T-helper 22 cell (primary cell): ENCODE data around the gene KLF15.

Experiments used
- DNase-seq: peaks from one replicate; pipeline ENCODE4 v3.0.0-alpha.2; 2020; ENCODE audit warnings: low read depth

The KLF15 gene

DNA sequence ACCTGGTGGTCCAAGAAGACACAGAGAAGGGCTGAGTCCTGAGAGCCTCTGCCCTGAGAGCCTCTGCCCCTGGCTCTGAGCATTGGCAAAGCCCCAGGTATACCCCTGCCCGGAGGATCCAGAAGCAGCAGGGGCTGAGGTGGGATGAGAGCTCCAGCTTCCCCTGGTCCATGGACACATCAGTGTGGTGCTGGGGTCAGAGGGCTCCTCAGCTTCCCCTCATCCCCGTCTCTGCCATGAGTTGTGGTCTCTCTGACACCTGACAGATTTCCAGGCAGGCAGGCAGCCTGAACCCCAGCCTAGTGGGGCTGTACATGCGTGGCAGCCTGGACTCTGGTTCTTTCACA lies 3.5 kb upstream of the KLF15 start:
- no peak for DNase-seq

DNA sequence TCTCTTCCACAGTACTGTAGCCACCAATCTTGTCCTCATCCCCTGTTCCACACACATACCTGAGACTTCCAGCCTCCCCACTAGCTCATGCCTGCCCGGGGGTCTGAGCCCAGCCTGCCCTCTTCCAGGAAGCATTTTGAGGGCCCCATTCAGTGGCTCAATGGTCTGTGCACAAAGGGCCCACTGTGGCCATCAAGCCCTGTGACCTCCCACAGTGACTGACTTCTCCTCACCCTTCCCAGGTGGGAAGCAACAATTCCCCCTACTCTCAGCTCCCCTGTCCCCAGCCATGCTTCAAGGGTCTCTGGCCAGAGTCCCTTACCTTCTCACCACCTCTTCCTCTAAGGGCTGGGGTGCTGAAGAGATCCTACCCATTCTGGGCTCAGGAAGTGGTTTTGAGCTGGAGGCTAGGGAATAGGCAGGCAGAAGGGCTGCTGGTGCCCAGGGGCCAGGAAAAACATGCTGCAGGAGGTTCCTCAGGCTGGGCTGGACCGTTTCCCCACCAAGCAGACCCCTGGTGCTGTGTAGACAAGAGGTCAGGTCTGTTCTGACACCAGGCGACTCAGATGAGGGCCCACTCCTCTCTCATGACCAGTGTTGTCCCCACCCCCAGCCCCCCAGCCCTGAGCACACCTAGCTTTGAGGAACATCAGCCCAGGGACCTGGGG lies 3.0 kb upstream of the KLF15 start:
- no peak for DNase-seq

DNA sequence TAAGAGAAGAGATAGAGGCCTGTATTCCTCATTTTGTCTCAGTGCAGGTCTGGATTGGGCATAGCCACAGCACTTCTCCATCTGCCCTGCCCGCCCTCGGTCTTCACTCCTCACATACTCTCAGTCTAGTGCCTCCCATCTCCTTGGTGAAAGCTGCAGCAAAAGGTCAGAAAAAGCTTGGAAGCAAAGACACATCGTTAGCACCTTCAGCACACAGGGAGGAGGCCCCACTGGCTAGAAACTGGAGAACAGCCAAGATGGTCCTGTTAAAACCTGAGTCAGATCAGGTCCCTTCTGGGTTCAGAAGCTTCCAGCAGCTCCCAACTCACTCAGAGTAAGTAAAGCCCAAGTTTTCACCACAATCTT lies 1.6 kb upstream of the KLF15 start:
- DNase-seq: no peak

DNA sequence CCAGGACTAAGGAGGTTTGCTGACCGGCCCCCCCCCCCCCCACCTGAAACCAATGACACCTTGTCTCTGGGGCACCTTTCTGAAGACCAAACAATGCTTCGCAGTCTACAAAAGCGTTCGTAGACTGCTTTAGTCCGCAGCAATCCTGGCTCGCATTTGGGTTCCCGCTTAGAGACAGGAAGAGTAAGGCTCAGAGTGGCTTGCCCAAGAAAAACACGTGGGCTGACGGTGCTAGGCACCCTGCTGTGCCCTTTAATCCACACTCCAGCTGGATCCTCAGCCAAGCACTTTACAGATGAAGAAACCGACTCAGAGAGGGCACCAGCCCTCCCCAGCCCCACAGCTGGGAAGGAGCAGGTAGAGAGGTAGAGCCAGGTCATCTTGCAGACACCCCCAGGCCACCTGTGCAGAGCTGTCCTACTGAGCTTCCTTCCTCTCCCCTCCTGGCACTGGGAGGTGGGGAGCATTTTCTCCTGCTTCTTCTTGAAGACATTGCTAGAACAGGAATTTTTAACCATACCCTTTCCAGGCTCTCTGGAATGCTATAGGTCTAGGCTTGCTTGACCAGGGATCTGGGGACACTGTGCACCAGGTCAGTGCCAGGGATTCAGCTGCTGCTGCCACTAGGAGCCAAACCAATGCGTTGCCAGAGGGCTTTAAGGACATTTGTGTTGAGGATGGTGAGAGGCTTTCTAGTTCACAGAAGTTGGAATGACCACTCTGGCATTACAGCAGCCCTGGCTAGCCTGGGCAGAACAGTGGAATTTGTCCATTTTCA lies 1.0 kb upstream of the KLF15 start:
- no peak for DNase-seq

DNA sequence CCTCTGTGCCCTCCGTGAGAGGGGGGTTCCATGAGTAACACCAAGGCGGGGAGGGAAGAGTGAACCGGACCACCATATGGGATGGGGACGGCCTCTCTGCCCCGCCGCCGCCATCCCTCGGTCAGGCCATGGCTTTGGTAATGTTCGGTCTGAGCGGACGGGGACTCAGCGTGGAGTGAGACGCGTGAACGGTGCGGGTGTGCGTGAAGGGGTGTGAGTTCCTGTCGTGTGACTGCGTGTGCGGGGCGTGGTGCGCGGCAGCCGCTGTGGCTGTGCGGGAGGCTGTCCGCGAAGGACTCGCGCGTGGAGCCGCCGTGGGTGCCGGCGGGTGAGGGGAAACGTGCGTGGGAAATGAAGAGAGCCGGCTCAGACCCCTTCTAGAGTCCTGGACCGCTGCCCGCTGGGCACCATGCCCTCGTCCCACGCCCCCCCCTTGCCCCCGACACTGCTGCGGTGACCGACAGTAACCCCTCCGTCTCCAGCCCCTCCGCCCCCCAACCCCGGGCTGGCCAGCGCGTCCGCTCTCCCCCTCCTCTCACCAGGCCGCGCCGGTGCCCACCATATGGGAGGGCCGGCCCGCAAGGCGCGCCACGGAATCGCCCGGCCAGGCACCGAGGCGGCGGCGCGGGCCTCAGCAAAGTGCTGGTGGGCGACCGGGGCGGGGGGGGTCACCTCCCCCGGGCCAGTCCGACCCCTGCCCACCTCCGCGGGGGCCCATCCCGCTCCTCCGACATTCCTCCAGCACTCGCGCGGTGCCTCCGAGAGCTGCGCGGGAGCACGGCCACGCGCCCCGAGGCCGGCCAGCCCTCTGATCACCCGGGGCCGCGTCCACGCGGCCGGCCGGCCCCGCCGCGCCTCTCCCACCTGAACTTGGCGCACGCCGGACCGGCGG lies 589 bp downstream of the KLF15 start:
- no peak for DNase-seq

DNA sequence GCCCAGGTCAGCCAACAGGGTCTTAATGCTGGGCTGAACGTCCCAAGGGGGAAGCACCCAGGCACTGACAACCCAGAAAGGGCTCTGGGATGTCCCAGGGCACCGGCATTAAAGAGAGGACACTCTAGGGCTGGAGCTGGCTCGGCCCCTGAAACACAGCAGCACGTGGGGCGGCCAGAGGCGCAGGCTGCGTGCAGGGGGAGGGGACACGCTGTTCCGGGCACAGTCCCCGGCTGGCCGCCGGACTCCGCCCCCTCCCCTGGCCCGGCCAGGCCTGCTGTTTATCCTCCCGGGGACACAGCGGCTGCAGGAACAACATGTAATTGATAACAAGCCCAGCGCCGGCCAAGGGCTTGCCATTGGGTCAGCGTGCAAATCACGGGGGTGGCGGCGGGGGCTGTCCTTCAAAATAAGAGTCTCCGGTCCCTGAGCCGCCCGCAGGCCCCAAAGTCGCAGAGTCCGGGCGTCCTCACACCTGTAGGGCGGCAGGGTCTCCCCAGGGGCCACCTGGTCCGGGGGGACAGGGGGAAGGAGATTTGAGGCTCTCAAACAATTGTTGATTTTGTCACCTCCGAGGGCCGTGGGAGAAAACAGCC lies 1.3 kb downstream of the KLF15 start:
- no peak for DNase-seq

DNA sequence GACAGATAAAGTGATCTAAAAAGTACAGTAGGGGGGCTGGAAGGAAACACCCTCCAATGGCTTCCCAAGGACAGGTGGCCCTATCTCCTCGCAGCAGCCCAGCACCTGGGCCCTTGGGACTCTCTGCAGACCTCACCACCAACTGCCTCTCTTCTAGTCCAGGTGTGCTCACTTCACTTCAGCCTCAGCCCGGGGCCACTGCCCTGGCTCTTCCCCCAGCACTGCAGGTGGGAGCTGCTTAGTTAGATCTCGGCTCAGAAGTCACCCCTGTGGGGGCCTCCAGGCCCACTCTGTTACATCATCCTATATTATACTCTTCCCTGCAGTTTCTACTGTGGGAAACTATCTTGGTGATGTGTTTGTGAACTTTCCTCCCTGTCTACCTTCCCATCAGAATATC lies 2.0 kb downstream of the KLF15 start:
- DNase-seq: no peak

DNA sequence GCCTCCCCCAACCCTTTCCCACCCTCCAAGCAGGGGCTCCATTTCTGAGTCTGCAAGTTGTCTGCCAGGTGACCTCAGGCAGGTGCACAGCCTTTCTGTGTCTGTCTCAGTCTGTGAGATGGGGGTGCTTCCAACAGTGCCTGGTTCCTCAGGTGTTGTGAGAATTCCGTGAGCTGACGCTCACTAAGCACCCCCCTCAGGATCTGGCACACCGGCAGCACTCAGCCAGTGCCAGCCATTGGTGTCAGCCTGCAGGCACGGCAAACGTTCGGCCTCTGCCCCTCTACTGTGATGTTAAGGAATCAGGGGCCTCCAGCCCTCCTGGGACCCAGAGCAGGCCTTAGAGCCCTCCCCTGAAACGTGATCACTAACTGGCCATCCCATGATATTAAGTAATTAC lies 2.4 kb downstream of the KLF15 start:
- no peak for DNase-seq

DNA sequence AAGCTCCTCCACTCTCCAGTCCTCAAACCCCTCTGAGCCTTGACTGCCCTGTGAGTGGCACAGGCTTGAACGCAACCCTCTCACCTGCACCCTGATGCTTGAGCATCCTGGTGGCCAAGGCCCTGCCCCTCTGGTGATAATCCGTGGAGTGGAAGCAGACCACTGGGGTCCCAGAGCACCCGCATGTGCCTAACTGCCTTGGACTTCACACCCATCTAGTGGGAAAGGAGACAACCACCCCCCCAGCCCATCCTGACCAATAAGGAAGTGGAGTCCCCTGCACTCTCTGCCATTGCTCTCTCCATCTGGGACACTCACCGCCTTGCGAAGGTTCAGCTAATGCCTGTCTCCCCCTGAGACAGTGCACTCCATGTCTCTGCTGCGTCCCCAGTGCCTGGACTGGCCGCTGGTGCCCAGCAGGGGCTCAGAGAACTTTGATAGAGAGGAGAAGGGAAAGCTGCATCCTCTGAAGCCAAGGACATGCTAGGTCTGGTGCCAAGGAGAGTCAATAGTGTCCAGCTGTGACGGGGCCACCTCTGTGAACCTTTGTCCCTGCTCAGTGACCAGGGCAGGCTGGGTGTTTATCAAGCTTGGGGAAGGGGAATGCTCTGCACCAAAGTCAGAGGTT lies 3.4 kb downstream of the KLF15 start:
- no peak for DNase-seq

DNA sequence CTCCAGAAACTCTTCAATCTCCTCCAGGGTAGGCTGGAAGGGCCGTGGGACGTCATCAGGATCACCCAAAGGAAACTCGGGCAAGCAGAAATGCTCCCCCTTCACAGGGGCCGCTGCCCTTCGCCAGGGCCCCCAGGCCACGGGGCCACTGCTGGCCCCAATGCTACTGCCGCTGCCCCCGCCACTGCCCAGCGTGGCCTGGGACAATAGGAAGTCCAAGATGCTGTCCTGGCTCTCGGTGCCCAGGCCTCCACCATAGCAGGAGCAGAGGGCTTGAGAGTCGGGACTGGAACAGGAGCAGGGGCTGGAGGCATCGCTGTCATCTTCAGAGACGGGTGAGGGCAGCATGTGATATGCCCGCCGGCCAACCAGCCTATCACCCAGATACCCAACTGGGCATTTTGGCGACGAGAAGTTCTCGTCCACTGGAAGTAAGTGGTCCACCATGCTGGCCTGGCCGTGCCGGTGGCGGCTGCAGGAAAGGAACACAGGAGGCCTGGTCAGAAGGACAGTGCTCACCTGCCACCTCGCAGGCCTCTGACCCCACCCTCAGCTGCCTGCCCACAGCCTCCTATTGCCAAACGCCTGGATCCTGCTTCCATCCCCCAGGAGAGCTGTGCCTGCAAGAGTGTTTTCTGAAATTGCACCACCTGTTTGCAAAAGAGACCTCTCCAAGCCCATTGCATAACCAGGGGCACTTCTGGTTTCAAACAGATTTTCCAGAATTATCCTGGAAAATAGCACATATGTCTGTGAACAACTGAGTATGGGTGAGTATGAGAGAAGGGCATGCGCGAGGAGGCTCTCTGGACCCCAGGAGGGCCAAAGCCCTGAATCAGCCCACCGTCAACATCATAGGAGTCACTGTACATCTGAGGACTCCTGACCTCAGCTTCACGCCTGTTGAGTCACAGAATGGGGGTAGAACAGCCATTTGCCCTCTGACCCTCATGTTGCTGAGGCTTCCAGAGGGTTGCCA lies 4.4 kb downstream of the KLF15 start:
- no peak for DNase-seq

DNA sequence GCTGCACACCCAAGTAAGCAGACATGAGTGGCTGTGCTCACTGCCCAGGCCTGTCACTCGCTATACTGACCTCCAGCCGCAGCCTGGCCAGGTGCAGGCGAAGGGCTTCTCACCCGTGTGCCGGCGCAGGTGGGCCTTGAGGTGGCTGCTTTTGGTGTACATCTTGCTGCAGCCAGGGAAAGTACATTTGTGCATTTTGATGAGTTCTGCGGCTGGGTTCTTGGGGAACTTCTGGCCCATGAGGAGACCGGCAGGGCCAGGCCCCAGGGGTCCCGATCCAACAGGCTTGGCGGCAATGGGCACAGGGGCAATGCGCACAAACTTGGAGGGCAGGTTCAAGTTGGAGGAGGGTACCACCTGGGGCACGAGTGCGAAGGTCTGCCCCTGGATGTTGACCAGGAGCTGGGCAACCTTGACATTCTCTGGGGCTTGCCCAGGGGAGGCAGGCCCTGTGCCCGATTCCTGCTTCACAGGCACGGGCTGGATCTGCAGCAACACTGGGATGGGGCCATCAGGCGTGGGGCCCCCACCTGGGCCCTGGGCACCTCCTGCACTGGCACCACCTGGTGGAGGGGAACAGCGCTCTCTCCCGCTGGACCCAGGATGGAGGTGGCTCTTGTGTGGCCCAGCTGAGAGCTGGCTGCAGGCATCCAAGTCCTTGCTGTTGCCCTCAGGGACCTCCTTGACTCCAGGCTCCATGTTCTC lies 5.3 kb downstream of the KLF15 start:
- DNase-seq: no peak

DNA sequence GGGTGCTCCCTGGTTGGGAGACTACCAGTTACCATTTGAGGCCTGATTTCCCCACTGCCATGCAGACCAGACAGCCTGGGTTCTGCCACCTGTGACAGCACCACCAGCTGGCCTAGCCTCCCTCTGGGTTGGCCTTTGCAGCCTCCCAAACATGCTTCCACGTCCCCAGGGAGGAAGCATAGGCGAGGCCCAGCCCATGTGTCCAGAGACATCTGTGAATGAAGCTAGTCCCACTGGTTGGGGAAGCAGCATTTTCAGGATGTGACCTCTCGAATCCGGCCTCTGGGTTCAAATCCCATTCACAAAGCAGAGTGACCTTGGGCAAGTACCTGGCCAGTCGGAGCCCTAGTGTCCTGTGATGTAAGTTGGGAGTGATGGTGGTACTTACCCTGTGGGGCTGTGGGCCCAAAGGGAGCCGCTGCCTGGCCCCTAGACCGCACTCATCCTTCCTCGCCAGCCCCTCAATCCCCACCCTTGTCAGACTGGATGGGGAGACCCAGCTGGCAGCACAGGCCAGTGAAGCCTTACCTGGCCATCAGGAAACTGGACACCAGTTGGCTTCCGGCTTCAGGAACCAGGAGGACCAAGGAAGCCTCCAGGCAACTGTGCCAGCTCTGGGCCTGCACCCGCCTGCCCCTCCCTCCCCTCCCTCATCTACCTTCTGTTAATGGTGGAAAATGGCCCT lies 6.0 kb downstream of the KLF15 start:
- DNase-seq: no peak

DNA sequence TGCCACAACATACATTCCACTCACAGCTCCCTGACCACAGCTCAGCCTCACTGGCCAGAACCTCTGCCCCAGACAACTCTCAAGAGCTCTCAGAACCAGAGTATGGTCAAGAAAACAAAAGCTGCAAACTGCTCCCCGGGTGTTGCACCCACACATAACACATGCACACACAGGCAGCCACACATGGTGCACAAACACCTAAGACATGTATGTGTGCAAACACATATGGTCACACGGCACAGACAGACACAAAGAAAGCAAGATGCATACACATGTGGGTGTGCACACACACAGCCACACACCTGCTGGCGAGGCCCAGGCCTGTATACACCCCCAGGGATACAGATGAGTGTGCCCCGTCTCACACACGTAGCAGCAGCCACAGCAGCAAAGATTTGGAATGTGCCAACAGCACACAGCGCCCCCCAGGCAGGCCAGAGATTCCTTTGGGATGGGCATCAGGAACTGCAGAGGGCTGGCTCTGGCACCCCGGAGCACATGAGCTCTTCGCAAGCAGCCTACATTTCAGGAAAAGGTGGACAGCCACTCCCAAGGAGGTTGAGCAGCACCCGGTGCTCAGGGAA lies 6.6 kb downstream of the KLF15 start:
- no peak for DNase-seq

DNA sequence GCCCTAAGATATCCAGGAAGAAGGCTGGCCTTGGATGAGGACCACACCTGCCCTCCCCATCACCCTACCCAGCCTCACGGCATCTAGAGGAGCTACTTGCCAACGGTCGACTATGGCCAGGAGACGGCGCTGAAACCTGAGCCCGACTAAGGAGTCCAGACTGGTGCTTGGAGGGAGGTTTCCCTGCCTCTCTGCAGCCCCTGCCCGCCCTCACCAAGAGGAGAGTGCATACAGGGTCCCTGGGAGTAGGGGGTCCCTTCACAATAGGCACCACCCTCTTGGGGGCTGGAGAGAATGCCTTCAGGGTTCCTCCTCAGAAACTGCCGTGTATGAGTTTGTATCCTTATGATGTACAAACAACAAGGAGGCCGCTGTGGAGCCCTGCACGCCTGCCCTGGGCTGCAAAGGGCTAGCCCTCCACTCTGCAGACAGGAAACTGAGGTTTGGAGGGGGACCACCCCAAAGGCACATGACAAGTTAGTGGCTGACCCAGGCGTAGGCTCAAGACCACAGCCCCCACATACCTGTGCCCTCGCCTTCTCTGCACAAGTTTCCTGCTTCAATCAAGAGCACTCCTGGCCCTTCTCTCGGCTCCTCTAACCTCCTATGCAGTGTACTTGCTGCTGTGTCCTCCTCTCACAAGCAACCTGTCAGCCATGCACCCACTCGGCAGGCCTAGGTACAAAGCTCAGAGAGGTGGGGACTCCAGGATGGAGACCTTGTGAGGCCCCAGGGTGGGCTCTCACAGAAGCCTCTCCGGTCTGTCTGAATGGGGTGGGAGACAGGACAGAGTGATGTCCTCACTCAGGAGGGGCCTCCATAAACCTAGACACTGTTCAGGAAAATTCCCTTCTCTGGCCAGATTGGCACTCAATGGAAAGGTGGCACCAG lies 7.4 kb downstream of the KLF15 start:
- DNase-seq: no peak

DNA sequence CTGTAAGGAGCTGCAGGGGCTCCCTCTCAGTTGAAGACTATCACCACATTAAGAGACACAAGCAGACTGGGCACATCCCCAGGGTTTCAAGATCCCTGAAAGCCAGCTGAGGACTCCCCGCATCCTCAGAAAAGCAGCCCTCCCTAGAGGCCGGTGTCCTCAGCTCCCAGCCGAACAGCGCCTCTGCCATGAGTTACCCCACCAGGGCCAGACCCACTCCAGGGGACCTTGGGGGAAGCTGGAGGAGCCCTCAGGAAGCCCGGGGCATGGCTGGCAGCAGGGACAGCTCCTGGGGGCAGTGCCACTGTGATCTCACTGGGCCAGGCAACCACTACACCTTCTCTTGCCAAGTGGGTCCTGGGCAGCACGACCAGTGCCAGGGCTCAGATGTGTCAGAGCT lies 8.1 kb downstream of the KLF15 start:
- no peak for DNase-seq

DNA sequence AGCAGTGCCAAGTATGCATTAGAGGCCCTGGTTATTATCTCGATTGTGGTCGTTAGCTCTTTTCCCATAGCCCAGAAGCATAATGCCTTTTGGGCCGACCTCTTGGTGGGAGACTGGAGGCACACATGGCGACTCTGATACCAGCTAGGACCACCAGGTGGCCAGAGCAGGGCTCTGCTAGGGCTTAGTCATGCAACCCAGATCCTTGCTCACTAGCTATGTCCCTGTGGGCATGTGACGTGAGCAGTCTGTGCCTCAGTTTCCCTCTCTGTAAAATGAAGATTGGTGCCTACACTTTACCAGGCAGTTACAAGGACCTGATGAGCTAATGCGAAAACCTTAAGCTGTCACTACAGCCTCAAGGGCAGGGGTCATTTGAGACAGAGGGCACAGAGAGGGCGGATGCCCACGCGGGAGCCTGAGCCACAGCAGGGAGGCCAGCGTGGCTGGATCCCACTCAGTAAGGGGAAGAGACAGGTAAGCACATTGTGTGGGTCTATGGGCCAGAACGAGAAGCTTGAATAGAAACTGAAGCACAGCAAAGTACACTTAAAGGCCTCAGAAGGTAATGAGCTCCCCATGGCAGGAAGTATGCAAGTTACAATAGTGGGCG lies 8.8 kb downstream of the KLF15 start:
- DNase-seq: no peak

DNA sequence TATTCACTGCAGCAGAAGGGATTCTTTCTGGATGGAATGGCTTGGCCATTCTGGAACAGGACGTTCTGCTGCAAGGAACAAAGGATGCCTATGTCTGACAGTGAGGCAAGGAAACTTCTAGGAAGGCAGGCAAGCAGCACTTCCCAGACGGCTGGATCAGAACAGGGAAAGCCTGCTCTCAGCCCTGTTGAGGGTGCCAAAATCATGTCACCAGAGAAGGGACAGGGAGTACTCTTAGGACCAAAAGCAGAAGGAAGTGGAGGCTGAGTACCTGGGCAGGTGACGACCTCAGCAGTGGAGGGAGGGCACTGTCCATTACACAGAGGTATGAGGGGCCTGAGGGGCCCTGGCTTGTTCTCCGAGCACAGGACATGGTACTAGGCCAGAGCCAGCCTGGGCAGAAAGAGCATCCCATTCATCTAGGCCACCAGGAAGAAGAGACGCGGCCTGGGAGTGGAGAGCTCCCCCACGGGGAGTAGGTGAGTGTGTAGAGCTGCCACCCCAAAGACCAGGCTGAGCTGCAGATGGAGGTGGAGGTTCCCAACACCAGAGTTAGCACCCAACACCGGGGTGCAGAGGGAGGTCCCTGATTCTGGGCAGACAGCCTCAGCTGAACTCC lies 9.6 kb downstream of the KLF15 start:
- no peak for DNase-seq
